HG02884 (cell line): Measurements from ENCODE around the gene HIVEP2.
A peak's percentile ranks its signal among the peaks of the same experiment; 100 is the strongest.

ENCODE experiments used
- ATAC-seq: cut with Tn5 transposase; IDR thresholded peaks from one replicate; pipeline ENCODE4 v1.9.1; 2021; ENCODE audit warnings: mild to moderate bottlenecking, moderate library complexity; ENCODE audit not compliant: unreplicated experiment

HIVEP2 gene

DNA sequence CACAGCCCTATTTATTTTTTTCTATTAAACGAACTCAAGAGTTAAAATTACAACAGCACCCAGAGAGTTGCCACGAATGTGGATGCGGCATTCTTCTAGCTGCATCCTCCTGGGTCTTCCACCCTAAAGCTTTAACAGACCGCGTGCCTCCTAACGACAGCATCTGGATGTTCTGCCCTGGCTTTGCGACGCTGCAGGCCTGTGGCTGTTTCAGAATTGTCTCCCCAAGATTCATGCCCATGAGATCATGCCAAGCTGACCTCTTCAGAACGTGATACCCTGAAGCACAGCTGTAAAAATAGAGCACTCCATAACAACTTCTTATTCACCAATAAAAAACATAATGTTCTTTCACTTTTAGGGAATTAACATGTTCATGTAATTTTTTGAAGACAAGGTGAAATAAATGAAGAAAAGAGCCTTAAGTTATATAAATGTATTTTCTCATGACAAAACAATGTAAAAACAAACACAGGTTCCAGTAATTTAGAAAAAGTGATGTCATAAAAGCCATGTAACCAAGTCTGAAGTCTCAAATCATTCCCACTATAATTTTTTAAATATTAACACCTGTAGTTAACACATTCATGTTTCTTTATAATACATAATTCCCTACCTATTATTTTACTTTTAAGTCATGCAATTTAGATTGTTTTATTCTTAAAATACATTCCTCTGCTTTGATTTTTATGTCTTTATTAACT, 26.5 kb downstream of the HIVEP2 start:
- ATAC-seq: no peak

DNA sequence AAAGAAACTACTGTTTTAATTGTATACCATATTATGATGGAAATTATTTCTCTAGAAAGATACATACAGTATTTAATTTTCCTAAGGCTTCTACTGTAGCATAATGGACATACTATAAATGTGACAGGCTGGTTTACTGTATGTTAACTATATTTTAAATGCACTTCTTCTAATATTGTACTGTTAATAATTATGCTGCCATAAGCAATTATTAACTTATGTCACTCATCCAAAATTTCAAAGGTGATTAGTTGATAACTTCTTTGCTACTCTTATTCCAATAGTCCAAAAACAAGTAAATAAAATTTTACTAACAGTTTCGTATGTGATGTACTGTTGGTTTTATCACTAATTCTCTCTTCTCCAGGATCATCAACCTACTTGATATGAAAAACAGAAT, 28.1 kb downstream of the HIVEP2 start:
- ATAC-seq: no peak

GRCh38 chr6:142914937-142915697, 29.9 kb downstream of the HIVEP2 start:
- no peak for ATAC-seq

- no peak for ATAC-seq
Measured at GRCh38 chr6:142914369-142914768, 30.6 kb downstream of the HIVEP2 start.

- ATAC-seq: peak; percentile 95
Measured at GRCh38 chr6:142913511-142914047, 31.4 kb downstream of the HIVEP2 start.

GRCh38 chr6:142913036-142913510, 31.9 kb downstream of the HIVEP2 start:
- peak; percentile 65 for ATAC-seq

GRCh38 chr6:142912125-142912524, 32.9 kb downstream of the HIVEP2 start:
- ATAC-seq: no peak

DNA sequence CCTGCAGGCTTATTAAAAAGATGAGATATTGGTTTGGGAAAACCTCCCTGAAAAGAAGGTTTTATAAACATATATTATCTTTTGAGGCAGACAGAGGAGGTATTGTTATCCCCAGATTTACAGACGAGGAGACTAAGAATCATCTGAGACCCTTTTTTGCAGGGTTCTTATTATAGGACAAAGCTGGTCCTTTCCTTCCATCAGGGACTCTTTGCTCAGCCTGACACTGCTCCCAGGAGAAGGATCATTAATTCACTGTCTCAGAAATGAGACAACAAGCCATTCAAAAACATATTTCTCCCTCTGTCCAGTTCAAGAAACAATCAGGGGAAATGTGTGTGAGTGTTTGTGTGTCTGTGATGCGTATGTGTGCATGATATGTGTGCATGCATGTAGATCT, 33.5 kb downstream of the HIVEP2 start:
- ATAC-seq: no peak

DNA sequence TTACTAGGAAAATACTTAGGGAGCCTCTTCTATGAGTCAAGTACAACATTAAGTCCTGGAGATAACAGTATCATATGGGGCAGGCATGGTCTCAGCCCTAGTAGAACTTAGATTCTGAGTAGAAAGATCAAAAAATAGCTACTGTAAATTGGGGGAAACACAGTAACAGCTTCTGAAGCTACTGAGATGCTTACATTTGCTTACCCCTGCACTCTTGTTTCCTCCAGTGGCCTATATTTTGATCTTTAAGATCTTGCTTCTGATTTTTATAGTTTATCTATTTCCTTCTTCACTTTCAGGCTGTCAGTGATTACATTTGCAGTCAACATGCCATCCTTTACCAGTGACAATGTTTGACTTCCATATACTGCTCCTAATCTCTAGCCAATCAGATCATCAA, 35.3 kb downstream of the HIVEP2 start:
- ATAC-seq: no peak

- no peak for ATAC-seq
Measured at GRCh38 chr6:142908235-142908634, 36.7 kb downstream of the HIVEP2 start.

DNA sequence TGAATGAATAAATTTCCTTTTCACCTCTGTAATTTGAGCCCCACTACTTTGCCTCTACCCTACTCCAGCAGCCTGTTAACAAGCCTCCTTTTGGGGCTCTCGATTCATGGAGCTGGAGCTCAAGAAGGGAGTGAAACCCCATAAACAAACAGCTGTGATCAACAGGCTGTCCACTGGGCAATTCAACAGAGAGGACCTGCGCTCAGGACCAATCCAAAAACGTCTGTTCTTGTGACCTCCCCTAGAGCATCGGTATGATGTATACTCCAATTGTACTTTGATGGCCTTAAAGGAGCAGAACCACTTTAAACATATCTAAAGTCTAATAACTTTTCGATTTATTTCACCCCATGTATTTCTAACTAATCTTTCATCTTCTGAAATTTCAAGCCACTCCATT, 37.4 kb downstream of the HIVEP2 start:
- peak; percentile 6 for ATAC-seq

DNA sequence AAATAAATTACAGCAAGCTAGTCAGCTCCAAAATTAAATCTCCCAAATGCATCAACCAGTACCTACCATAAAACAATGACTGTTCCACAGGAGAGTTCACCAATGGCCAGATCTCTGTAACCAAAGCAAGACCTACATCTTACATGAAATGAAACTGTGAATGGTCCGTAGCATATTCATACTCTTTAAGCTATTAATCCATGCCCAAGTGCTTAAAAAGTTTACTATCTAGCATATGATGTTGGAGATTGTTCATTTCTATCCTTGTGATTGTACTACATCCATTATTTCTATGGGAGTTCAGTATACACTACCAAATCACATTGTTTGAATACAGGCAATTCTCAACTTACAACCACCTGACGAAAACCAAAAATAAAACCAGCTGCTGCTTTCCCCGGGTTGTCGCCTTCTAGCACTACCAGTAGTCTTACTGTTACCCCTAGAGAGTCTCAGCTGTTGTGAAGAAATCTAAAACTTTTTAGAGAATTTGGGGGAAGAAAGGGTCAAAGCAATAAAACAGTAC, 38.0 kb downstream of the HIVEP2 start:
- peak; percentile 51 for ATAC-seq

- no peak for ATAC-seq
Measured at GRCh38 chr6:142903812-142904211, 41.2 kb downstream of the HIVEP2 start.

DNA sequence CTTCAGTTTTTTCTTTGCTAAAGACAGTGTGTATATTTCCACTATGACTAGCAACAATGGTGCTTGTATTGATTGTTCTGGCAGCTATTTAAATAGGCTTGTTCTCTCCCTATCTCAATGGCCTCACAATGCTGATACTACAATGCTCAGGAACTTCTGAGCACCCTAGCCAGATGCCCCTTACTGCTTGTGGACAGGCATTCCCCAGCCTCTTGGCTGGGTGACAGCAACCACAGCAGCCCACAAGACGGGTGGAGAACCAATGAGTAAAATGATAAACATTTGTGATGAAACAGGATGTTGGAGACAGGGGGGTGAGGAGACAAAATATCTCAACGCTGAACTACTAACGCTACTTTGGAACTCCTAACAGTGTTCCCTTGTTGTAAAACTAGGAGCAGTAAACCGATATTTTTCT, 42.3 kb downstream of the HIVEP2 start:
- peak; percentile 81 for ATAC-seq

GRCh38 chr6:142901611-142902010, 43.4 kb downstream of the HIVEP2 start:
- no peak for ATAC-seq

GRCh38 chr6:142900227-142900971, 44.6 kb downstream of the HIVEP2 start:
- no peak for ATAC-seq

DNA sequence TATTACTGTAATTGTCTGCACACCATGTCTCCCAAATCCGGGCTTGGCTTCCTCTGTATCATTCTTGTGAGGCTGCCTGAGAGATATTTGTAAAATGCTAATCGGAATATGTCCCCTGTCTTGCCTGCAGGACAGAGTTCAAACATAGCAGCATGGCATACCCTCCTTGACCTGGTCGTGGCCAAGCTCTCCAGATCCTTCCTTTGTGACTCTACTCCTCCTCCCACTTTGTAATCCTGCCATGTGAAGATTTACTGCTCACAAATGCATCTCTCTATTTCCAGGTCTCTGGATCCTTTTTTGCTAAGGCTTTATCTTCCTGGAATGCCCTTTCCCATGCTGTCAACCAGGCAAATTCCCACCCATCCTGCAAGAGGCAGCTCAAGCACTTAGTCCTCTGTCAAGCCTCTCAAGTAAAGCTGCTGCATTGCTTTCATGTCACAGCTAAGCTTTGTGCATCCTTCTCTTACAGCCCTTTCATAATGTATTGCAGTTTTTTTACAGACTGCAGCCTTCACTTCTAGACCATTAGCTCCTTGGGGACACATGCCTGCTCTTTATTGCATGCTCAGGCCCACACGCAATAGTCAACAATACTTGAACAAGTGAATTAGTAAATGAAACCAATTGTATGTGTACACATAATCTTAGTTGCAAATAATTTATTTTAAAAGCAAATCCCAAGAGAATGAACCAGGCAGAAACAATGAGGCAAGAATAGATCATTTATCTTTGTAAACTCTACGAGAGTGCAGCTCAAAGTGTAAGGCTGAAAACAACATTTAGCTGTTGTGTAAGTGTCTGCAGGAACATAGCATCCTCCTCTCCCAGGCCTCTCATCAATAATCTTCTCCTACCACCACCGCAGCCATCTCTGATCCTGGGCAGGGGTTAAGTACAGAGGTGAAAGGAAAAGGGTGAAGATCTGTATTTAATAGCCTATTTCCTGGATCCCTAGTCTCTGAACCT, 45.8 kb downstream of the HIVEP2 start:
- ATAC-seq: no peak

GRCh38 chr6:142897659-142898058, 47.3 kb downstream of the HIVEP2 start:
- no peak for ATAC-seq

DNA sequence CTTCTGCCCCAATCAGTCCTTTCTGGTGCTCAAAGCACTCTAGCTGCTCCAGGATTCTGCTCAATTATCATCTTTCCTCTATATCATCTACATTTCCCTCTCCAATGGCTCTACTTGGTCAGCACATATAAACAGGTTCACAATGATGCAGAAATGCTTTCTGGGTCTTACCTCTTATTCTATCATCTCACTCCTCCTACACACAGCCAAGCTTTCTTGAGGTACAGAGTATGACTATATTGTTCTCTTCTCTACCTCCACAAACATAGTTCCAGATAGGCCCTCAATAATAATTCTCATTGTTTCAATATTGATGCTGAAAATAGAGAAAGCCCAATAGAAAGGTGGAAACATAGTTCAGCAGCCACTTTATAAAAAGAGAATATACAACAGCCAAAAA, 48.2 kb downstream of the HIVEP2 start:
- ATAC-seq: no peak

- no peak for ATAC-seq
Measured at GRCh38 chr6:142893088-142893487, 51.9 kb downstream of the HIVEP2 start.
